ENCODE results near the gene GPR31. TPM values are rescaled to one million over a fixed set of nuclear protein-coding genes. Genes with fewer than 3 reads are reported as not detected.

The GPR31 gene
- polyA plus RNA-seq, 1 donor from 2014 or later: not detected

DNA sequence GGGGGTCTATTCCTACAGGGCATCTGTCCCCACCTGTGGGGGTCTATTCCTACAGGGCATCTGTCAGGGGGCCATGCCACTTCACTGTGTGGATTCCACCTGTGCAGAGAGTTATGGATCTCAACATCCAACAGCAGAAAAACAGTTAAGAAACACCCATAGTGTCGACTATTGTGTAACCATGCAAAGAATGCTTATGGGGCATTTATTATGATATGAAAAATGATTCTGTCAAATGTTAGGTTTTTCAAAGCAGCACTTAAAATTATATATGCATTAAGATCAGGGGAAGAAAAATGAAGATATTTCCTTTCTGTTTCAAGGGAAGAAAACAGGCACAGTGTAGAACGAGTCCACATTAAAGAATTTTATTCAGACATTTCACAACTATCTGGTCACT is 2.9 kb downstream of the GPR31 start:
- Histone ChIP-seq H3K4me3 (ENCODE audit: low read length) (no peak overlapping the region), H3K79me2 (replicated peaks; ENCODE audit: insufficient read depth, low read length) (no peaks in the 10 kb centered on the region), H2AFZ (ENCODE audit: low read depth, low read length) (no peak overlapping the region), H3K27me3 (ENCODE audit: insufficient read depth, low read depth, low read length) (no peaks in the 10 kb centered on the region), H3F3A (ENCODE audit: insufficient read depth, low read length, poor library complexity, severe bottlenecking) (no peaks in the 10 kb centered on the region), H3K4me2 (ENCODE audit: low read length) (no peak overlapping the region), H3K9me2 (ENCODE audit: insufficient read depth, low read length) (no peaks in the 10 kb centered on the region), H3K9ac (ENCODE audit: low read length) (no peak overlapping the region), H4K20me1 (ENCODE audit: insufficient read depth) (no peaks in the 10 kb centered on the region), H3K27ac (ENCODE audit: low read length) (no peak overlapping the region), H3K9me3 (ENCODE audit: low read length) (no peaks in the 10 kb centered on the region), H3K36me3 (ENCODE audit: insufficient read depth, low read length) (no peaks in the 10 kb centered on the region)
- no peak for TF ChIP-seq EZH2 (IDR thresholded peaks at IDR 0.05; ENCODE audit: borderline replicate concordance, insufficient read depth, low read length, poor library complexity, severe bottlenecking)
- no peak for TF ChIP-seq MXI1 (conservative IDR thresholded peaks at IDR 0.05; ENCODE audit: poor library complexity, severe bottlenecking)
- TF ChIP-seq SMC3 (conservative IDR thresholded peaks at IDR 0.05; ENCODE audit: poor library complexity): no peak
- no peak for TF ChIP-seq CTCF (IDR thresholded peaks at IDR 0.05; ENCODE audit: poor library complexity, severe bottlenecking)
- TF ChIP-seq POLR2AphosphoS5 (IDR thresholded peaks at IDR 0.05): no peak

DNA sequence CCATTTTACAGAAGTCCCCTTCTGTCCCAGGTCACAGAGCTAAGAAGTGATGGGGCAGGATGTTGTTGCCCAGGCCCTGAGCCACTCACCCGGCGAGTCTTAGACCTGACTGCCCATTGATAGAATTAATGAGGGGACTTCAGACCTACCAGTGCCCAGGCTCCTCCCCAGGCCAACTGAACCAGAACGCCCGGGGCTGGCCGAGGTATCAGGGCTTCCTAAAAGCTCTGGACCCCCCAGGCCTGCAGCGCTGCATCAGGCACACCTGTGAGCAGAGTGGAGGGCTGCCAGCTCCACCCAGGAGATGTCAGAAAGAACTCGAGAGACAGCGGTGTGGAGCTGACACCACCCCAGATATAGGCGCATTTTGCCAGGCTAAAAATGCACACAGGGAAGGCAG is 3.5 kb downstream of the GPR31 start:
- Histone ChIP-seq H3K9ac (ENCODE audit: low read length) (no peak overlapping the region), H3K9me2 (ENCODE audit: insufficient read depth, low read length) (no peaks in the 10 kb centered on the region), H3F3A (ENCODE audit: insufficient read depth, low read length, poor library complexity, severe bottlenecking) (no peaks in the 10 kb centered on the region), H3K27ac (ENCODE audit: low read length) (no peak overlapping the region), H3K79me2 (replicated peaks; ENCODE audit: insufficient read depth, low read length) (no peaks in the 10 kb centered on the region), H4K20me1 (ENCODE audit: insufficient read depth) (no peaks in the 10 kb centered on the region), H3K9me3 (ENCODE audit: low read length) (no peaks in the 10 kb centered on the region), H2AFZ (ENCODE audit: low read depth, low read length) (no peak overlapping the region), H3K27me3 (ENCODE audit: insufficient read depth, low read depth, low read length) (no peaks in the 10 kb centered on the region), H3K4me2 (ENCODE audit: low read length) (no peak overlapping the region), H3K36me3 (ENCODE audit: insufficient read depth, low read length) (no peaks in the 10 kb centered on the region), H3K4me3 (ENCODE audit: low read length) (no peak overlapping the region)
- TF ChIP-seq TAF1 (IDR thresholded peaks at IDR 0.05; ENCODE audit: low read depth) (no peak), REST (IDR thresholded peaks at IDR 0.05; ENCODE audit: borderline replicate concordance) (no peak), EP300 (conservative IDR thresholded peaks at IDR 0.05; ENCODE audit: poor library complexity, severe bottlenecking) (no peak), SMC3 (conservative IDR thresholded peaks at IDR 0.05; ENCODE audit: poor library complexity) (no peak), MXI1 (conservative IDR thresholded peaks at IDR 0.05; ENCODE audit: poor library complexity, severe bottlenecking) (no peak), EZH2 (IDR thresholded peaks at IDR 0.05; ENCODE audit: borderline replicate concordance, insufficient read depth, low read length, poor library complexity, severe bottlenecking) (no peak), CTCF (IDR thresholded peaks at IDR 0.05; ENCODE audit: poor library complexity, severe bottlenecking) (no peak), POLR2AphosphoS5 (IDR thresholded peaks at IDR 0.05) (no peak), RAD21 (conservative IDR thresholded peaks at IDR 0.05) (no peak)
